Natural killer cell treated with Interleukin-12 subunit alpha and Interleukin-12 subunit beta and Interleukin-15 and Interleukin-18, amount 100 ng/mL, for 72 hours (primary cell): ENCODE measurements around the gene GAPVD1. TPM values are rescaled to one million over a fixed set of nuclear protein-coding genes. Genes with fewer than 3 reads are reported as not detected.
A peak's percentile ranks its signal among the peaks of the same experiment; 100 is the strongest.

Experiments
- ATAC-seq, 2 donors: fragments of 150-1000 bp; cut with Tn5 transposase in 1 of 2; sonication (Bioruptor Pico), chemical (Tn5 transposase) in 1 of 2; 2 replicates each; pipeline ENCODE4 v1.10.0; 2021
- DNase-seq: peaks from one replicate; pipeline ENCODE4 v3.0.0; 2022; ENCODE audit warnings: low spot score
- H3K27ac Mint-ChIP-seq, 2 donors: 1 replicate in 1 of 2; 2 replicates in 1 of 2; pipeline ENCODE4 v1.8.0; 2022; ENCODE audit warnings: mixed read lengths in 2 of 2, mild to moderate bottlenecking in 1 of 2, moderate library complexity in 1 of 2
- H3K27me3 Mint-ChIP-seq, 2 donors: 1 replicate in 1 of 2; 2 replicates in 1 of 2; pipeline ENCODE4 v1.8.0; 2022; ENCODE audit warnings: mixed read lengths in 2 of 2
- H3K36me3 Mint-ChIP-seq: one replicate; pipeline ENCODE4 v1.8.0; 2022; ENCODE audit warnings: mixed read lengths
- H3K4me1 Mint-ChIP-seq, 2 donors: 1 replicate in 1 of 2; 2 replicates in 1 of 2; pipeline ENCODE4 v1.8.0; 2022; ENCODE audit warnings: low read depth in 2 of 2, mixed read lengths in 2 of 2, mild to moderate bottlenecking in 1 of 2
- H3K4me3 Mint-ChIP-seq: one replicate; pipeline ENCODE4 v1.8.0; 2022; ENCODE audit warnings: mixed read lengths
- H3K9me3 Mint-ChIP-seq: 2 replicates; pipeline ENCODE4 v1.8.0; 2022; ENCODE audit warnings: mixed read lengths
- total RNA-seq, 2 donors: library from RNA; stranded (reverse); gene quantifications; one replicate each; pipeline ENCODE4 v1.2.3, GENCODE V29; 2022

Gene GAPVD1
- total RNA-seq, 2 donors from 2014 or later, result 57.8 to 71.7 TPM

DNA sequence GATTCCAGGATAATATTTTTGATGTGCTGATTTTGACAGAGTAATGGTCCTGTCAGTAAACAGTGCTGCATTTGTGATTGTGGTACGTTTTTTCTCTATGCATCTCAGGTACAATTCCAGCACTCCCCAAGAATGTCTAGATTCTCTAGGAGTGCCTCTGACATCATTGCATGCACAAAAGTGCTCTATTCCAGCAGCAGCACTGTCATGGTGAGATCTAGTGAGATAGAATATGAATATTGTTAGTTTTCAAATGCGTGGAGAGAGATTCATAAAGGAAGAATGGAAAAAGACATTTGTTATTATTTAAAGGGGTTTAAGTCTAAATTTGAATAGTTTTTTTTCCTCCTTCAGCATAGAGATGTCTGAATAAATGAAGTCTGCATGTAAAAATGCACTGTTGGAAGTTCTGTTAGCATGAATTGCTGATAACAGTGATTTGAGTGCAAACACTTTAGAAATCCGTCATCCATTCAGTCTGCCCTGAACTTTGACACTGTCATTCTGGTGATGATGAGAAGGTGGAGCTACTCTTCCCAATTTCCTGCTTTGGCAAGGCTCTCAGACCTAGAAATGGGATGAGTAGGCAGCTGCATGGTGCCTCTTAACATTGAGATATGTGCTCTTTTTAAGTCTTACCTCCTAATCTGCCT, 84.6 kb downstream of the GAPVD1 start:
- no peaks in the 10 kb centered on the region for H3K9me3 Mint-ChIP-seq
- H3K4me1 Mint-ChIP-seq, result no peaks in the 10 kb centered on the region
- no peak overlapping the region for H3K4me3 Mint-ChIP-seq
- H3K27me3 Mint-ChIP-seq, result no peaks in the 10 kb centered on the region
- DNase-seq (no peak), ATAC-seq (no peak)
- no peak overlapping the region for H3K27ac Mint-ChIP-seq
- H3K36me3 Mint-ChIP-seq, result peaks cover 17% of the 10 kb centered on the region

DNA sequence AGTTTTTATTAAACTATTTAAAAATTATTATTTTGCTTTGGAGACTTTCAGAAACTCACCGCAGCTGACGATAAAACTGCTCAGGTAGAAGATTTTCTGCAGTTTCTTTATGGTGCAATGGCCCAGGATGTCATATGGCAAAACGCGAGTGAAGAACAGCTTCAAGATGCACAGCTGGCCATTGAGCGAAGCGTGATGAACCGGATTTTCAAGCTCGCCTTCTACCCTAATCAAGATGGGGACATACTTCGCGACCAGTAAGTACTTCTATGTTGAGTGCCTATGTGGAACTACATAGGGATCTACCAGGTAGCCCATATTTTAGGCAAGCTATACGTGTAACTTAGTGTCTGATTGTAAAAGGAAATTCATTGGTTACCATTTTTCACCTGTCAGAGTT, 94.0 kb downstream of the GAPVD1 start:
- DNase-seq (no peak), ATAC-seq (no peak)
- peaks cover 28% of the 10 kb centered on the region for H3K36me3 Mint-ChIP-seq
- no peaks in the 10 kb centered on the region for H3K9me3 Mint-ChIP-seq
- no peaks in the 10 kb centered on the region for H3K4me1 Mint-ChIP-seq
- no peak overlapping the region for H3K27ac Mint-ChIP-seq
- H3K27me3 Mint-ChIP-seq, result no peaks in the 10 kb centered on the region
- no peak overlapping the region for H3K4me3 Mint-ChIP-seq

DNA sequence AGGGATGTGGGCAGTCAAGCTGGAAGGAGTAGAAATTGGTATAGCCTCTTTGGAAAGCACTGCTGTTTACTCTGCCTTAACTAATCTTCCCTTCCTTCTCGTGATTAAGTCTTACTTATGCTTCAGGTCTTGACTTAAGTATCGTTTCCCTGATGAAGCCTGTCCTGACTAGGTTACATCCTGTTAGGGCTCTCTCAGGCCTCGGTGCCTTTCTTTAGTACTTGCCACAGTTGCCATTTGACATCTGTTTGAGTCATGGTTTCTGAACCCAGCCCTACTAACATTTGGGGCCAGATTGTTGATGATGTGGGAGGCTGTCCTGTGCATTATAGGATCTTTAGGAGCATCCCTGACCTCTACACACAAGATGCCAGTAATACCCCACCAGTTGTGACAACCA, 94.4 kb downstream of the GAPVD1 start:
- DNase-seq (no peak), ATAC-seq (no peak)
- H3K4me1 Mint-ChIP-seq, result no peaks in the 10 kb centered on the region
- no peak overlapping the region for H3K27ac Mint-ChIP-seq
- no peaks in the 10 kb centered on the region for H3K9me3 Mint-ChIP-seq
- H3K36me3 Mint-ChIP-seq, result peaks cover 24% of the 10 kb centered on the region
- H3K27me3 Mint-ChIP-seq, result no peaks in the 10 kb centered on the region
- H3K4me3 Mint-ChIP-seq, result no peak overlapping the region

DNA sequence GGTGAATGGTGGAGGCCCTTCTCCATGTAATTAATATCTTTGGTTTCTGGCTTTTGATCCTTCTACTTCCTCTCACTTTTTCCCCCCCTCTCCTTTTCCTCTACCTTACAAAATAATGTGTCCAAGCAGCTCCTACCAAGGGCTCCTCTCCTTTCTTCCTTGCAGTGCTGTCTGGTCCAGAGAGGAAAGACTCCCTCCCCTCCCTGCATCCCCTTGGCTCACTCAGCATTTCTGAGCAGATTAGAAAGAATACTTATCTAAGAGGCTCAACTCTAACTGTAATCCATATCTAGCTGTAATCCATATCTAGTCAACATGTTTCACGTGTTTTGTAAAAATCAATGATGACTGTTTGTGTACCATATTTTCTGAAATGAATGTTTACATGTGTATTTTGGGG, 97.4 kb downstream of the GAPVD1 start:
- ATAC-seq, result no peak
- H3K36me3 Mint-ChIP-seq, result peaks cover 17% of the 10 kb centered on the region

DNA sequence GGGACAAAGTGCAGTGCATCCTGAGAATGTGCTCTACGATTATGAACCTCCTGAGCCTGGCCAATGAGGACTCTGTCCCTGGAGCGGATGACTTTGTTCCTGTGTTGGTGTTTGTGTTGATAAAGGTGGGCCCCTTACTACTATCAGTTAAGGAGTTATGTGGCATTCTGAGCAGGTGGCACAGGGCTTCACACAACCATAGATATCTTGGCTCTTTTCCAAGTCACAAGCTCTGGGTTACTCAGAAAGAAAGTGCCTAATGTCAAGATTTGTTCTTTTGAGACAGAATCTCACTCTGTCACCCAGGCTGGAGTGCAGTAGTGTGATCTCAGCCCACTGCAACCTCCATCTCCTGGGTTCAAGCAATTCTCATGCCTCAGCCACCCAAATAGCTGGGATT, 99.0 kb downstream of the GAPVD1 start:
- Mint-ChIP-seq H3K36me3 (peaks cover 11% of the 10 kb centered on the region), H3K4me1 (peaks cover 0 to 4% of the 10 kb centered on the region in 2 donors), H3K27ac (no peak overlapping the region), H3K9me3 (no peaks in the 10 kb centered on the region), H3K27me3 (no peaks in the 10 kb centered on the region), H3K4me3 (no peak overlapping the region)
- ATAC-seq, result no peak
- no peak for DNase-seq

More for the DNA sequence above, 97.4 kb downstream of the GAPVD1 start:
- Mint-ChIP-seq H3K4me3 (no peak overlapping the region), H3K4me1 (peaks cover 0 to 4% of the 10 kb centered on the region in 2 donors), H3K27me3 (no peaks in the 10 kb centered on the region), H3K9me3 (no peaks in the 10 kb centered on the region), H3K27ac (peak overlapping the region in 1 of 2 donors; percentile 68)
- DNase-seq, result no peak

DNA sequence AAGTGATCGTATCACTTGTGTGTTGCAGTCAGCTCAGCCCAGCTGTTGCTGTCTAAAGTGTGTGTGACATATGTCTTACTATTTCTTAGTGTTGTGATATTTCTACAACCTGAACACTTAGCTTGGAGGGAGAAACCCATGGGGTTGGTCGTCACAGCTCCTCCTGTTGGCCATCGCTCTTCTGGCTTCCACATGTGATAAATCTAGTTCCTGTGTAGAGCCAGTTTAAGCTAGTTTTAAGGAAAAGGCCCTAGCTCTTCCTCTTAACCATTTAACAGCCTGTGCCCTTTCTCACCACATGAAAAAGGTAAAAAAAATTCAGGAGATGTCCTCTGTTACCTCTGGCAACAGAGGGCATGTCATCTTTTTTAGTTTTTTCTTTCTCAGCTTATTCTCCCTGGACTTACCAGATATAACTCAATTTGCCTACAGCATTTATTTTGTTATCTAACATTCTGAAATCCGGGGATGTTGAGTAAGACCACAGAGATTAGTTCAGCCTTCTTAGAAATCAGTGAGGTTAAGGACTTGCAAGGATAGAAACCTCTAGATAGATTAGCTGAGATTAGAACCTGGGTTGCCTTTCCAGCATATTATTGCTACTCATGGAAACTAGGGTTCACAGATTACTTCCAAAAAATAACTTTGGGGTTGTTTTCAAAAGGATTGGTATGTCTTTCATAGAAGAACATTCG, 100.4 kb downstream of the GAPVD1 start:
- H3K4me3 Mint-ChIP-seq, result no peak overlapping the region
- peak overlapping the region; percentile 17 to 32 for H3K27ac Mint-ChIP-seq
- peaks cover 4% of the 10 kb centered on the region for H3K36me3 Mint-ChIP-seq
- H3K4me1 Mint-ChIP-seq, result peaks cover 0 to 4% of the 10 kb centered on the region in 2 donors
- H3K9me3 Mint-ChIP-seq, result no peaks in the 10 kb centered on the region
- DNase-seq, result no peak
- no peaks in the 10 kb centered on the region for H3K27me3 Mint-ChIP-seq
- no peak for ATAC-seq

DNA sequence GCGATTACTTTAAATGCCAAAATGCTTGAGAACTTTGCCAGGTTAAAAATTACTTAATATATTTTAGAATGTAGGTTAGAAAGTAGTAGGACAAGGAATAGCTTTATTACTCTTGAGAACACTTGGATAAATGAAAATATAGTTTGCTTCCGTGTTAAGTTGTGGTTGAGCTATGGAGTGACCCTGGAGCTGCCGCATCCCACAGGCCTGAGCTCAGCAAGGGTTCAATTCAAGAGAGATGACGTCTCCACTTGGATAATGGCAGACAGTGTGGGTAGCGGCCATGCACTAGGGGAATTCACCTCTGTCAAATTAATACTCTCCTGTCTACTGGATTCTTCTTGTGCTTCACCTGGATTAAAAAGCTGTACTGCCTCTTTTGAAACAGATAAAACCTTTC, 105.0 kb downstream of the GAPVD1 start:
- no peak for DNase-seq
- Mint-ChIP-seq H3K4me3 (no peak overlapping the region), H3K27ac (no peak overlapping the region), H3K27me3 (no peaks in the 10 kb centered on the region), H3K4me1 (peaks cover 0 to 1% of the 10 kb centered on the region in 2 donors), H3K36me3 (peaks cover 2% of the 10 kb centered on the region), H3K9me3 (no peaks in the 10 kb centered on the region)
- ATAC-seq, result no peak

DNA sequence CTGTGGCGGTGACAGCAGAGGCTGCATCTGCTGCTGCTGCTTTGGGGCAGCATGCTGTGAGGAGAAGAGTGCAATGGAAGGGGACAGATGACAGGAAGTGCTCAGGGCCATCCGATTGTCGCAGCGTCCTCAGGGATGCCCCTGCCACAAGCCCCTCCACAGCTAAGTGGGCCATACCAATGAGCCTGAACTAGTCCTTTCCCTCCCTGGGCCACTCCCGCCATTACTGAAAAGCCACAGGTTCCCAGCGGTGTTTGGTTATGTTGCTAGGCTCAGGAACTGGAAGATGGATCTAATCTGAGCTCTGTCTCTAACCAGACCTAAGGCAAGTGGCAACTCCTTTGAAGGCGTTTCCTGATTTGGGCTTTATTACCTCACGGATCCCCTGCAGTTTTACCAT, 109.2 kb downstream of the GAPVD1 start:
- H3K4me1 Mint-ChIP-seq, result no peaks in the 10 kb centered on the region
- DNase-seq (no peak), ATAC-seq (no peak)
- H3K36me3 Mint-ChIP-seq, result no peaks in the 10 kb centered on the region
- H3K9me3 Mint-ChIP-seq, result no peaks in the 10 kb centered on the region
- no peak overlapping the region for H3K27ac Mint-ChIP-seq
- H3K27me3 Mint-ChIP-seq, result no peaks in the 10 kb centered on the region
- H3K4me3 Mint-ChIP-seq, result no peak overlapping the region

DNA sequence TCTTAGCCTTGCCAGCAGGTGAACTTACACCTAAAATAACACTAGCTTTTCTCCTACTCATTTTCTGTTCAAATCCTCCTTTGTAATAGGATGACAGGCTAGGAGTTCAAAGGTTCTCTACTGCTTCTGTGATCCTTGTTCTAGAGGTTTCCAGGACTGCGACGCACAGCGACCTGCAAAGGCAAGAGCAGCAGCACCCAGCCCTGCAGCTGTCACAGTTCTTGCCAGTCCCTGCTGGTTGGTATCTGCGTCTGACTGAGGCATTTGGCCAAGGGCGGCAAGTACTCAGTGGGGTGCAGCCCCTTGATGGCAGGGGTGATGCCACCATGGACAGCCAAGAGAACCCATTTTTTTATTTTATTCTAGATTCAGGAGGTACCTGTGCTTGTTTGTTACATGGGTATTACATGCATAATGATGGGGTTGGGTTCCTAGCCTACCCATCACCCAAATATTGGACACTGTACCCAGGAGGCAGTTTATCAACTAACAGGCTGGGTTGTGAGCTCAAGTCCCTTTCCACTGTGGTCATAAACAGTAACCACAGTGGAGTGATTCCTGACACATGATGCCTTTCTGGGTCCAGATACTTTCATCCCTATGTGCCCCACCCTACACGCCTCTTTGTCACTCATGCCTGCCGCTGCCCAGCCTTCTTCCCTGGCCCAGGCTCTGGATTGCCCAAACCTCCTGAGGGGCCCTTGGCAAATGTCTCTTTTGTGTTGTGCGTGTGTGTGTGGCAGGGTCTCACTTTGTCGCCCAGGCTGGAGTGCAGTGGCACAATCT, 111.0 kb downstream of the GAPVD1 start:
- Mint-ChIP-seq H3K27me3 (no peaks in the 10 kb centered on the region), H3K9me3 (no peaks in the 10 kb centered on the region), H3K4me1 (no peaks in the 10 kb centered on the region), H3K27ac (no peak overlapping the region), H3K36me3 (no peaks in the 10 kb centered on the region), H3K4me3 (no peak overlapping the region)
- DNase-seq (no peak), ATAC-seq (no peak)

DNA sequence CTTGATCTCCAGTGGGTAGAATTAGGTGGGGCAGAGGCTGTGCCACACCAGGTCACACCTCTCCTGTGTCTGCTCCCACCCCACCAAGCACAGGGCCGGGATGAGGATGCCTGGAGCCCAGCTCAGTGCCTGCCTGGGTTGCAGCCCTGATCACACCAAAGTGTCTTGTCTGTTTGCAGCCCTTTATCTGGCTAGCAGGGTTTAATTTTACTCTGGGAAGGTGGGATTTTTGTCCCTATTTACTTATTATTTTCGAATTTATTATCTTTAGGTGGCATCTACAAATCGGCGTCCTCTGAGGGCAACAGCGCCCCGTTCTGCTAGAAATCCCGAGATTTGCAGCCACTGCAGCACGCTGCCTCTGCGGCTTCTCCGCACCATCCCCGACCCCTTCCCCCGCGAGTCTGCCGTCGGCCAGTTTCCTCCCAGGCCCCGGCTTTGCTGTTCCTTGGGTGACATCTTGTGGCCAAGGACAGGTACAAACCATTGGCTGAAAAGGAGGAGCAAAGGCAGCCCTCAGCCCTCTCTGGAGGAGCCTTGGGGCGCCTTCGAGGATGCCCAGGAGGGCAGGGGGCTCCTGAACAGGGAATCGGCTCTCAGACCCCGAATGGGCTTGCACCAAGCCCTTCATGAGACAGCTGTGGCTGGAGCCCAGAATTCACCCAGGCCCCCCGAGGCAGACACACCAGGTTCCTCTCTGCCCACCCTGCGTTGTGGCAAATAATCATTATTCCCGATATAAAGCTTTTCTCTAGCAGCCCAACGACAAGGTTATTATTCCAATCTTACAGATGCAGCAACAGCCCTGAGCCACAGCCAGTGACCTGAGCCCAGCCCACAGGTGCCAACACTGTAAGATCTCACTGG, 113.0 kb downstream of the GAPVD1 start:
- no peaks in the 10 kb centered on the region for H3K9me3 Mint-ChIP-seq
- ATAC-seq (peak; percentile 73 to 82), DNase-seq (peak; percentile 68)
- no peaks in the 10 kb centered on the region for H3K36me3 Mint-ChIP-seq
- H3K27me3 Mint-ChIP-seq, result no peaks in the 10 kb centered on the region
- peak overlapping the region; percentile 36 for H3K4me3 Mint-ChIP-seq
- no peaks in the 10 kb centered on the region for H3K4me1 Mint-ChIP-seq
- H3K27ac Mint-ChIP-seq, result no peak overlapping the region

DNA sequence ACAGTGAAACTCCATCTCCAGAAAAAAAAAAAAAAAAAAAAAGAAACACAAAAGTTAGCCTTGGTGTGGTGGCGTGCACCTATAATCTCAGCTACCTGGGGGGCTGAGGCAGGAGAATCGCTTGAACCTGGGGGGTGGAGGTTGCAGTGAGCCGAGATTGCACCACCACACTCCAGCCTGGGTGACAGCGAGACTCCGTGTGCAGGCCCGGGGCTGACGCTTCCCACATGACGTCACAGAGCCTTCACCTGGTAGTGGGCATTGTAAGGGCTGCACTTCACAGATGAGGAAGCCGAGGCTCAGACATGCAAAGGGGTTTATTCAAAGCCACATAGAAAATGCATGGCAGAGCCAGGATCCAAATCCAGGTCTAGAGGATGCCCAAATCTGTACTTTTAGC, 114.2 kb downstream of the GAPVD1 start:
- DNase-seq (no peak), ATAC-seq (no peak)
- H3K4me3 Mint-ChIP-seq, result no peak overlapping the region
- H3K27me3 Mint-ChIP-seq, result no peaks in the 10 kb centered on the region
- no peaks in the 10 kb centered on the region for H3K36me3 Mint-ChIP-seq
- H3K27ac Mint-ChIP-seq, result no peak overlapping the region
- no peaks in the 10 kb centered on the region for H3K4me1 Mint-ChIP-seq
- no peaks in the 10 kb centered on the region for H3K9me3 Mint-ChIP-seq

DNA sequence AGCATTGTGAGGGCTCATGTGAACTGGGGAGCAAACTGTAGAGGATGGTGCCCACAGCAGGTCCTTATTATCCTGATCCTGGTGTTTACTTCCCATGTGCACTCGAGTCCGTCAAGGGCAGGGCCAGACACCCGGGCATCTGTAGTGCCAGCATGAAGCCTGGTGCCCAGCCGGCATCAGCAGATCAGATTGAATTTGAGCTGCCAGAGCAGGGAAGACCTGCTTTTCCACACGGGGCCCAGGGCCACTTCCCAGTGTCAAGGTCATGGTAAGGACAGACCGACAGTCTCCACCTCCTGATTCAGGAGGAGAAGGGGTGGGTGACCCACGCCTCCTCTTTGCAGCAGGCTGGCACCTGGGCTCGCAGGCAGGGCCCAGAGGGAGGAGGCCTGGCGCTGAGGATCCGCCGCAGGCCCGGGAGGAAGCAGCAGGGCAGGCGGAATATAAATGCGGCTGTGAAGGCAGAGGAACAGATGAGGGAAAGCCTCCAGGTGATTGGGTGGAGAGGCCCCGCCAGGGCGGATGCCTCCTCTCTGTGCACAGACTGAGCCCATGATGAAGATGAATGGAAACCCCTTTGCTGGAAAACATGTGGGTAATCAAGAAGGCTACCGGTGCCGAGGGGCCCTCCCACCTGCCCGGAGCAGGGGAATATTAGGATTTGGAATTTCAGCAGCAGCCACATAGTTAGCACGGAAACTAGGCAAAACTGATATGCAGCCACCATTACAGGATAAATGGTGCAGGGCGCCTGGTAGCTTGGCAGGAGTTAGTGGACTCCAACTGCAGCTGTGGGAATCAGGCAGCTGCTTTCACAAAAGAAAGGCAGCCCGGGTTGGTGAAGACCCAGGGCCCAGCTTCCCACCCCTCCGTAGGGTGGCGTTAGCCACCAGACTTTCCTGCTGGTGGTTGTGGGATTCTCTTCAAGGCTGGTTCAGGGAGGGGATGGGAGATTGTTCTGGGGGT, 114.9 kb downstream of the GAPVD1 start:
- Mint-ChIP-seq H3K4me3 (no peak overlapping the region), H3K27me3 (no peaks in the 10 kb centered on the region), H3K9me3 (no peaks in the 10 kb centered on the region), H3K27ac (no peak overlapping the region), H3K36me3 (no peaks in the 10 kb centered on the region), H3K4me1 (no peaks in the 10 kb centered on the region)
- DNase-seq (no peak), ATAC-seq (no peak)
